GM18498 (cell line): Measurements from ENCODE around the gene INHA.

Source experiments
- ATAC-seq: cut with Tn5 transposase; IDR thresholded peaks from one replicate; pipeline ENCODE4 v1.9.1; 2021; ENCODE audit warnings: mild to moderate bottlenecking, moderate library complexity; ENCODE audit not compliant: unreplicated experiment

Gene INHA

DNA sequence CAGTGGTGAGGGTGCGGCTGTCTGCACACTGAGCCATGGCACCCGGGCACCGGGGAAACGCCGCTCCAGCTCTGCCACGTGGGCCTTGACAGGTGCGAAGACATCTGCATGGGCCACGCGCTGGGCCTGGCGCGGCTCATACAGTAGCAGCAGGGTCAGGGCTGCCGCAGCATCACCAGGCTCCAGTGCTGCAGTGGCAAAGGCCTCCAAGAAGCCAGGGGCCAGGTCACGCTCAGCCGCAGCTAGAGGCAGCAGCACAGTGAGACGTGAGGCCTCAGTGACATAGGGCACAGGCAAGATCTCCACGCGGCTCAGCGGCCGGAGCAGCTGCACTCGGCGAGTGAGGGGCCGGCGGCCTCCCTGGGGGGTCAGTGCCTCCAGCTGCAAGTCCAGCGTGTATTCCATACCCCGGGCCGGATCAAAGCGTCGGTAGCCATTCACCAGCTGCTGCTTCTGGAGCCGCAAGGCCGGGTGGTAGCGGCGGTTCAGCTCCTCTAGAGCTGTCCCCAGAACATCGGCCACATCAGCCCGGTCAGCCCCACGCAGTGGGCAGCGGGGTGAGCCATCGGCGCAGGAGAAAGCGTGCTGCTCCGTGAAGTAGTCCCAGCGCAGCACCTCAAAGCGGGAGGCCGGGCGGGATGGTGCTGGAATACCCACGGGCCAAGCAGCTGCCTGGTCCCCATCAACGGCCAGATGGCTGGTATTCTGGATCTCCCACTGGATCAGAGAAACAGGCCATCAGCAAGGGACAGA, 32.0 kb upstream of the INHA start:
- ATAC-seq = no peak

- no peak for ATAC-seq
Measured at GRCh38 chr2:219540784-219541504, 31.2 kb upstream of the INHA start.

GRCh38 chr2:219541611-219542180, 30.4 kb upstream of the INHA start:
- ATAC-seq = peak; percentile 44

DNA sequence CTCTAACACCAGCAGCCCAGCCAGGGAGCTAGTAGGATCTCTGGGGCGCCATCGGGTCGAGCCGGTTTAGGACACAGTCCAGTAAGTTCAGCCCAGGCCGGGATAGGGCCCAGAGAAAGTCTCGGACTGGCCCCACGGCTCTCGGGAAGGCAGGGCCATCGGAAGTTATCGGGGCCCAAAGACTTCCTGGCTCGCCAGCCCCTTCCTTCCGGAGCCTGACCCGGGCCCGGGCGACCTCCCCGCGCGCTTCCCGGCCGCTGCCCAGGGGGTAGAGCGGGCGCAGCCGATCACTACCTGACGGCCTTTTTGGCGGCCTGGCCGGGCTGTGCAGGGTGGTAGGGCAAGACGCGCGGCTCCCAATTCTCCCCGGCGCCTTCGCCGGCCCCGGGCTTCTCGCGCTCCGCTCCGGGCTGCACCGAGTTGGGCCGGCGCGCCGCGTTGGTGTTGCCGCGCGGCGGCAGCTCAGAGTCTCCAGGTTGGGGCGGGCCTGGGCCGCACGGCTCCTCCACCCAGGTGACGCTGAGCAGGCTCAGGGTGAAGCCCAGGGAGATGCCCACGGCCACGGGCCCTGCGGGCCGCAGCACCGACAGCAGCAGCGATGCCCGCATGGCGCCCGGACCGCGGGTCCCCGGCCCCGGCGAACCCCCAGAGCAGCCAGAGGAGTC, 29.0 kb upstream of the INHA start:
- ATAC-seq = peak; percentile 42

- peak; percentile 82 for ATAC-seq
Measured at GRCh38 chr2:219543596-219544358, 28.3 kb upstream of the INHA start, which contains the start of the genes CHPF and TMEM198. CHPF (minus strand) TSS chr2:219543809; CDS start chr2:219543538, 271 bp downstream. TMEM198 (plus strand) TSS chr2:219544028; CDS start chr2:219544728, 700 bp downstream.

DNA sequence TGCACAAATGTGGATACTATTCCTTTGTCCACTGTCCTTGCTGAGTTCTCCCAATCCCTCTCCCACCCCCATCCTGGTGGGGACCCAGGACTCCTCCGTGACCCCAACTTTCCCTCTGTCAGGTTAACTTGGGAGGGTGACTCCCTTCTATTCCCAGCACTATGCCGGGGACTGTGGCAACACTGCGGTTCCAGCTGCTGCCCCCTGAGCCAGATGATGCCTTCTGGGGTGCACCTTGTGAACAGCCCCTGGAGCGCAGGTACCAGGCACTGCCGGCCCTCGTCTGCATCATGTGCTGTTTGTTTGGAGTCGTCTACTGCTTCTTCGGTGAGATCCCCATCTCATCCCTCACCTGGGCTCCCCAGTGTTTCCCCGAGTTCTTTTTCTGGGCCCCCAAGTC, 27.5 kb upstream of the INHA start:
- no peak for ATAC-seq

GRCh38 chr2:219545295-219545942, 26.7 kb upstream of the INHA start:
- no peak for ATAC-seq

- no peak for ATAC-seq
Measured at GRCh38 chr2:219545943-219546352, 26.2 kb upstream of the INHA start.

DNA sequence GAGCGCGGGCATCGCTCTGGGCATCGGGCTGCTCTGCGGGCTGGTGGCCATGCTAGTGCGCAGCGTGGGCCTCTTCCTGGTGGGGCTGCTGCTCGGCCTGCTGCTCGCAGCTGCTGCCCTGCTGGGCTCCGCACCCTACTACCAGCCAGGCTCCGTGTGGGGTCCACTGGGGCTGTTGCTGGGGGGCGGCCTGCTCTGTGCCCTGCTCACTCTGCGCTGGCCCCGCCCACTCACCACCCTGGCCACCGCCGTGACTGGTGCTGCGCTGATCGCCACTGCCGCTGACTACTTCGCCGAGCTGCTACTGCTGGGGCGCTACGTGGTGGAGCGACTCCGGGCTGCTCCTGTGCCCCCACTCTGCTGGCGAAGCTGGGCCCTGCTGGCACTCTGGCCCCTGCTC, 24.5 kb upstream of the INHA start:
- no peak for ATAC-seq

DNA sequence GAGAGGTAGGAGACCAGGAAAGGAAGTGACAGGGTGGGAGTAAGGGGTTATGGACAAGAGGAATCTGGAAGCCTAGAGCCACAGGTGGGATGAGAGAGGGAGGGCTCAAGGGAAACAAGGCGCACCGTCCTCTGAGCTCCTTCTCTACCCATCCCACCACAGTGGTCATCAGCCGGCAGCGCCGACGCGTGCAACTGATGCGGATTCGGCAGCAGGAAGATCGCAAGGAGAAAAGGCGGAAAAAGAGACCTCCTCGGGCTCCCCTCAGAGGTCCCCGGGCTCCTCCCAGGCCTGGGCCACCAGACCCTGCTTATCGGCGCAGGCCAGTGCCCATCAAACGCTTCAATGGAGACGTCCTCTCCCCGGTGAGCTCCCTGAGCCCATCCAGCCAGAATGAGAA, 23.1 kb upstream of the INHA start:
- no peak for ATAC-seq

GRCh38 chr2:219549619-219550018, 22.5 kb upstream of the INHA start:
- ATAC-seq = no peak

GRCh38 chr2:219551441-219552381, 20.4 kb upstream of the INHA start:
- no peak for ATAC-seq

- peak; percentile 89 for ATAC-seq
Measured at GRCh38 chr2:219552382-219553167, 19.5 kb upstream of the INHA start.

GRCh38 chr2:219553168-219553417, 19.0 kb upstream of the INHA start:
- ATAC-seq = no peak

GRCh38 chr2:219553463-219553963, 18.6 kb upstream of the INHA start:
- ATAC-seq = no peak

- ATAC-seq = no peak
Measured at GRCh38 chr2:219554350-219554749, 17.8 kb upstream of the INHA start.

GRCh38 chr2:219555956-219556355, 16.2 kb upstream of the INHA start:
- no peak for ATAC-seq

GRCh38 chr2:219556413-219556812, 15.7 kb upstream of the INHA start:
- ATAC-seq = no peak
